ENCODE measurements around the gene CSMD2. TPM values are rescaled to one million over a fixed set of nuclear protein-coding genes. Genes with fewer than 3 reads are reported as not detected.

Gene CSMD2
- total RNA-seq, 2 experiments from 2014 or later = not detected

DNA sequence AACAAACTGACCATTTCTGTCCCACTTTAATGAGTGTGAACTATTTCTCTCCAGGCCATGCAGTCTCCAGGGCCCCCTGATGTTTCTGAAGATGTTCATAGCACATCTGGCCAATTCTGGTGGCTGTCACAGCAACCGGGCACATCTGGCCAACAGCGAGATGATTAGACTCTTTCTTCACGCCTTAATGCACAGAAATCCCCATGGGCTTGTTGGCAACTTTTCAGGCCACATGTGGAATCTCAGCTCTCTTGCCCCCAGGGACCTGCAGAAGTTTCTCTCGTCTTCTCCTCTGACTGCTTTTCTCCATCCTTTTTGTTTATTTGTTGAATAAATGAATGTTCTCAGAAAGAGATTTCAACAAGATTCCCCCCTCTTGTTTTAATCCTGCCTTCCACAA is 372.4 kb downstream of the CSMD2 start:
- Histone ChIP-seq H3K9me2 (ENCODE audit: insufficient read depth, low read length) (no peaks in the 10 kb centered on the region), H2AFZ (ENCODE audit: low read length) (no peak overlapping the region), H3K79me2 (ENCODE audit: insufficient read depth, low read depth, low read length) (no peaks in the 10 kb centered on the region), H3K9me3 (ENCODE audit: low read length) (no peaks in the 10 kb centered on the region), H3K36me3 (ENCODE audit: insufficient read depth, low read length) (no peaks in the 10 kb centered on the region), H3K4me3 (ENCODE audit: low read depth, low read length, poor library complexity, severe bottlenecking) (no peak overlapping the region), H4K20me1 (ENCODE audit: insufficient read depth, low read length) (no peaks in the 10 kb centered on the region), H3K4me2 (ENCODE audit: low read length) (no peak overlapping the region), H3K4me1 (ENCODE audit: insufficient read depth, low read length, poor library complexity, severe bottlenecking) (no peaks in the 10 kb centered on the region), H3K27ac (ENCODE audit: low read depth, low read length, poor library complexity, severe bottlenecking) (no peak overlapping the region)
- CTCF ChIA-PET (ENCODE audit: unreplicated experiment) = no interaction called here
- no peak for DNase-seq (ENCODE audit: low spot score)
- TF ChIP-seq, protein P1, sequence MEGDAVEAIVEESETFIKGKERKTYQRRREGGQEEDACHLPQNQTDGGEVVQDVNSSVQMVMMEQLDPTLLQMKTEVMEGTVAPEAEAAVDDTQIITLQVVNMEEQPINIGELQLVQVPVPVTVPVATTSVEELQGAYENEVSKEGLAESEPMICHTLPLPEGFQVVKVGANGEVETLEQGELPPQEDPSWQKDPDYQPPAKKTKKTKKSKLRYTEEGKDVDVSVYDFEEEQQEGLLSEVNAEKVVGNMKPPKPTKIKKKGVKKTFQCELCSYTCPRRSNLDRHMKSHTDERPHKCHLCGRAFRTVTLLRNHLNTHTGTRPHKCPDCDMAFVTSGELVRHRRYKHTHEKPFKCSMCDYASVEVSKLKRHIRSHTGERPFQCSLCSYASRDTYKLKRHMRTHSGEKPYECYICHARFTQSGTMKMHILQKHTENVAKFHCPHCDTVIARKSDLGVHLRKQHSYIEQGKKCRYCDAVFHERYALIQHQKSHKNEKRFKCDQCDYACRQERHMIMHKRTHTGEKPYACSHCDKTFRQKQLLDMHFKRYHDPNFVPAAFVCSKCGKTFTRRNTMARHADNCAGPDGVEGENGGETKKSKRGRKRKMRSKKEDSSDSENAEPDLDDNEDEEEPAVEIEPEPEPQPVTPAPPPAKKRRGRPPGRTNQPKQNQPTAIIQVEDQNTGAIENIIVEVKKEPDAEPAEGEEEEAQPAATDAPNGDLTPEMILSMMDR (conservative IDR thresholded peaks at IDR 0.05; ENCODE audit: low read length) = no peak
- no peak for TF ChIP-seq EZH2phosphoT487 (IDR thresholded peaks at IDR 0.05; ENCODE audit: borderline replicate concordance, low read depth, low read length)
- intact Hi-C loops (cut with micrococcal nuclease; ENCODE audit: unreplicated experiment) = no loop called here
- POLR2A ChIA-PET = no interaction called here
- no TSS peak for BruUV-seq (replicated peaks)

DNA sequence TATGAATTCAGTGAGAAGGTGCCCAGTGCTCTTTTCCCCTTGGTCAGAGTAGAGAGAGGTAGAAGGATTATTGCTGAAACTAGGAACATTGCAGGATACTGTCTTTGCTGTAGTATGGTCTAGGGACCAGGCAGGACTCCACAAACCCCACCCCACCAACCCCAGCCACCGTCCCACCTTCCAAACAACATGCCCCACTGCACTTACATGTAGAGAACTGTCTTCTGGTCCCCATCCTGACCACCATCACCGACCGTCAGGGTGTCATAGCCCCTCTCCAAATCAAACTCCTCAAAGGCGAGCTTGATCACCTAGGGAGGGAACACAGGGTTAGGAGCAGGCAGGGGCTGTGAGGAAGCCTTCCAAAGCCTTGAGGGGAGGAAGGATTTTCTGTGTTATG is 372.8 kb downstream of the CSMD2 start:
- BruUV-seq (replicated peaks) = no TSS peak
- Histone ChIP-seq H3K79me2 (ENCODE audit: insufficient read depth, low read depth, low read length) (no peaks in the 10 kb centered on the region), H3K9me3 (ENCODE audit: low read length) (no peaks in the 10 kb centered on the region), H3K9me2 (ENCODE audit: insufficient read depth, low read length) (no peaks in the 10 kb centered on the region), H4K20me1 (ENCODE audit: insufficient read depth, low read length) (no peaks in the 10 kb centered on the region), H3K4me3 (ENCODE audit: low read depth, low read length, poor library complexity, severe bottlenecking) (no peak overlapping the region), H3K36me3 (ENCODE audit: insufficient read depth, low read length) (no peaks in the 10 kb centered on the region), H3K4me1 (ENCODE audit: insufficient read depth, low read length, poor library complexity, severe bottlenecking) (no peaks in the 10 kb centered on the region), H3K4me2 (ENCODE audit: low read length) (no peak overlapping the region), H2AFZ (ENCODE audit: low read length) (no peak overlapping the region), H3K27ac (ENCODE audit: low read depth, low read length, poor library complexity, severe bottlenecking) (no peak overlapping the region)
- ChIA-PET CTCF (ENCODE audit: unreplicated experiment) (no interaction called here), POLR2A (no interaction called here)
- no peak for TF ChIP-seq EZH2phosphoT487 (IDR thresholded peaks at IDR 0.05; ENCODE audit: borderline replicate concordance, low read depth, low read length)
- TF ChIP-seq, protein P1 (conservative IDR thresholded peaks at IDR 0.05; ENCODE audit: low read length) = no peak
- DNase-seq (ENCODE audit: low spot score) = no peak
- intact Hi-C loops (cut with micrococcal nuclease; ENCODE audit: unreplicated experiment) = no loop called here

DNA sequence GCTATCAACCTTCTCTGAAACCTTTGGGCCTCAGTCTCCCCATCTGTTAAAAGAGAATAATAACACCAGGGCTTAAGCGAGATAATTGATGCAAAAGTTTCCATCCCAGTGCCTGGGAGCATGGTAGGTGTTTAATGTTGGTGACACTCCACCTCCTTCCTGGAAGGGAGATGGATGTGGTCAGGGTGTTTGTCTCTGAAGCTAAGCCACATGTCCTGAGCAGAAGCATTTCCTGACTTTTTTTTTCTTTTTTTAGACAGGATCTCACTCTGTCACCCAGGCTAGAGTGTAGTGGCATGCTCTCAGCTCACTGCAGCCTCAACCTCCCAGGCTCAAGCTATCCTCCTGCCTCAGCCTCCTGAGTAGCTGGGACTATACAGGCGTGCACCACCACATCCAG is 373.8 kb downstream of the CSMD2 start:
- Histone ChIP-seq H3K4me3 (ENCODE audit: low read depth, low read length, poor library complexity, severe bottlenecking) (no peak overlapping the region), H2AFZ (ENCODE audit: low read length) (no peak overlapping the region), H4K20me1 (ENCODE audit: insufficient read depth, low read length) (no peaks in the 10 kb centered on the region), H3K27ac (ENCODE audit: low read depth, low read length, poor library complexity, severe bottlenecking) (no peak overlapping the region), H3K9me2 (ENCODE audit: insufficient read depth, low read length) (no peaks in the 10 kb centered on the region), H3K4me1 (ENCODE audit: insufficient read depth, low read length, poor library complexity, severe bottlenecking) (no peaks in the 10 kb centered on the region), H3K36me3 (ENCODE audit: insufficient read depth, low read length) (no peaks in the 10 kb centered on the region), H3K9me3 (ENCODE audit: low read length) (no peaks in the 10 kb centered on the region), H3K4me2 (ENCODE audit: low read length) (no peak overlapping the region), H3K79me2 (ENCODE audit: insufficient read depth, low read depth, low read length) (no peaks in the 10 kb centered on the region)
- ChIA-PET POLR2A (interaction anchor here (0.8 kb wide), 1 partner anchor 21 kb away, joined by 3 read pairs; no protein-coding TSS in a partner anchor), CTCF (ENCODE audit: unreplicated experiment) (no interaction called here)
- BruUV-seq (replicated peaks) = no TSS peak
- DNase-seq (ENCODE audit: low spot score) = no peak
- TF ChIP-seq, protein P1 (conservative IDR thresholded peaks at IDR 0.05; ENCODE audit: low read length) = no peak
- no peak for TF ChIP-seq EZH2phosphoT487 (IDR thresholded peaks at IDR 0.05; ENCODE audit: borderline replicate concordance, low read depth, low read length)
- intact Hi-C loops (cut with micrococcal nuclease; ENCODE audit: unreplicated experiment) = no loop called here
